ENCODE data around the gene INTS2. TPM values are rescaled to one million over a fixed set of nuclear protein-coding genes. Genes with fewer than 3 reads are reported as not detected.

Gene INTS2
- total and polyA plus RNA-seq, 12 donors = 1.3 to 14.1 (median 8.7) TPM

DNA sequence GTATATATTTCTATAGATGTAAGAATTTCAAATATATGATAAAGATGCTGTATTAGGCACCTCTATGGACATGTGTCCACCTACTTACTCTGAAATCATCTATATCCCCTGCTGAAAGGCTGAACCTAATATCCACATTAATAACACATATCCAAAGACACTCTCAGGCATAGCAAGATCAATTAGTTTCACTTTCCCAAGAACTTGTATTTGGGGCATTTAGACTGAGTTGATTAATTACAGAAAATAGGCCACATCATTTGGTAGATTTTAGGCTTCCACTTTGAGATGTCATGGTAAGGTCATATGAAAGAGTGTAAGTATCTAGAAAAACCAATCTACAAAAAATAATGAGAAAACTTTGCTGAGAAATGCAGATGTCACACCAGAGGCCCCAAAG lies 109.6 kb downstream of the INTS2 start:
- Histone ChIP-seq H3K27me3 (no peaks in the 10 kb centered on the region), H3K4me3 (no peak overlapping the region), H3K36me3 (replicated peaks in 1 of 2) (no peaks in the 10 kb centered on the region), H3K27ac (no peak overlapping the region), H3K4me1 (replicated peaks in 1 of 2) (peaks cover 0 to under 1% of the 10 kb centered on the region in 2 donors), H3K9me3 (replicated peaks in 1 of 3) (peaks cover 0 to 4% (median 0%) of the 10 kb centered on the region in 3 donors)
- DNase-seq = no peak
- TF ChIP-seq CTCF (IDR thresholded peaks at IDR 0.05) (no peak), POLR2A (IDR thresholded peaks at IDR 0.05) (no peak)
- intact Hi-C loops (cut with DNase I) = no loop called here

GRCh38 chr17:61817452-61817851 lies 110.3 kb downstream of the INTS2 start:
- TF ChIP-seq POLR2A (IDR thresholded peaks at IDR 0.05) (no peak), CTCF (IDR thresholded peaks at IDR 0.05) (no peak)
- Histone ChIP-seq H3K36me3 (replicated peaks in 1 of 2) (no peaks in the 10 kb centered on the region), H3K27me3 (no peaks in the 10 kb centered on the region), H3K27ac (no peak overlapping the region), H3K9me3 (replicated peaks in 1 of 3) (peaks cover 0 to 4% (median 0%) of the 10 kb centered on the region in 3 donors), H3K4me1 (replicated peaks in 1 of 2) (peaks cover 0 to 4% of the 10 kb centered on the region in 2 donors), H3K4me3 (no peak overlapping the region)
- WGBS, 4 donors = 96 to 99% (median 98%) methylated on average over 3 of the region's 3 CpGs
- intact Hi-C loops (cut with DNase I) = no loop called here
- DNase-seq = no peak

- peaks cover 0 to 4% (median 0%) of the 10 kb centered on the region in 3 donors for H3K9me3 ChIP-seq (replicated peaks in 1 of 3)
- H3K36me3 ChIP-seq (replicated peaks in 1 of 2) = no peaks in the 10 kb centered on the region
- no peaks in the 10 kb centered on the region for H3K27me3 ChIP-seq
- no peak for TF ChIP-seq CTCF (IDR thresholded peaks at IDR 0.05)
- H3K4me3 ChIP-seq = no peak overlapping the region
- H3K27ac ChIP-seq = no peak overlapping the region
- DNase-seq = no peak
- intact Hi-C loops (cut with DNase I) = no loop called here
- WGBS, 4 donors = 65 to 76% (median 71%) methylated on average over 4 of the region's 4 CpGs
- H3K4me1 ChIP-seq (replicated peaks in 1 of 2) = peaks cover 0 to 4% of the 10 kb centered on the region in 2 donors
These were observed 111.2 kb downstream of the INTS2 start for GRCh38 chr17:61816538-61816937.

DNA sequence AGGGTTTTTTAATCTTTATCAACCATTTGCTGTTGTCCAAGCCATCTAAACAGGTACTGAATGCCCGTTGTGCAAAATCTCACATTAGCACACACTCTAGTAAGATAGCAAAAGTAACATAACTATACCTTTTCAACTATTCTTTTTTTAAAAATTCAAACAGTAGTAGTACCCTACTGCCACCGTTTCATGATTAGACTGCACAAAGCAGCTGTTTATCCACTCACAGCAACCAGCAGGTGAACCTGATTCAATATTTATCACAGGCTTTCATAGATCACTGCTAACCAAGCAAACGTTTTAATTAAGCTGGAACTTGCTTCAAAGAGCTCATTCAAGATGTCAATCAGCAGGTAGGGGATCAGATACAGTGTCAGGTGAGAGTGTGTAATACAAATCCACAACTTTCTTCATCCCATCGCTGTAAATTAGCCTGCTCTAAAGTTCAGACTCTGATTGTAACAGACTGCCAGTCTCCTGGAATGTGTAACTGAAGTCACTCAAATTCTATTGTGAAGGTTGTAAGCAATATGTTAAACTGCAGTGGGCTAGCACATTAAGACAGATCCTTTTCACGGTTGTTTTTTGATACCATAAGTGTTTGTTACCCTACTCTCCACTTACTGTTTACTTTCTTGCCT lies 111.8 kb downstream of the INTS2 start:
- H3K36me3 ChIP-seq (replicated peaks in 1 of 2) = no peaks in the 10 kb centered on the region
- no peaks in the 10 kb centered on the region for H3K27me3 ChIP-seq
- H3K27ac ChIP-seq = no peak overlapping the region
- H3K4me3 ChIP-seq = no peak overlapping the region
- peaks cover 0 to 4% (median 0%) of the 10 kb centered on the region in 3 donors for H3K9me3 ChIP-seq (replicated peaks in 1 of 3)
- H3K4me1 ChIP-seq (replicated peaks in 1 of 2) = peaks cover 0 to 4% of the 10 kb centered on the region in 2 donors
- WGBS, 4 donors = 78 to 81% (median 79%) methylated on average over 5 of the region's 5 CpGs
- TF ChIP-seq POLR2A (IDR thresholded peaks at IDR 0.05) (no peak), CTCF (IDR thresholded peaks at IDR 0.05) (no peak)
- intact Hi-C loops (cut with DNase I) = no loop called here
- DNase-seq = no peak

Small RNAs within 50 kb of the gene (small RNA-seq; reads per million reads assigned to genes)
- gene RF00019 = 0 reads per million in 2 donors

Other genes with a start within 250 kb of the INTS2 start
- 1 to 10 TPM in 2 of 9 donors, under 1 TPM in 7; 0.06 to 6.9 (median 0.47) TPM for gene BRIP1, start 64.5 kb downstream of the INTS2 start, total RNA-seq
- gene BRIP1, start 64.5 kb downstream of the INTS2 start, polyA plus RNA-seq = under 1 TPM; 0.16 to 0.59 (median 0.20) TPM
- gene MED13, start 137.3 kb upstream of the INTS2 start, total RNA-seq = 10 to 100 TPM; 32.4 to 62.3 (median 53.0) TPM
- gene MED13, start 137.3 kb upstream of the INTS2 start, polyA plus RNA-seq = 10 to 100 TPM in 2 of 3 donors, 1 to 10 TPM in 1; 8.2 to 25.0 (median 12.6) TPM

All from adrenal gland (tissue), 12 donors.